Stimulated activated CD8-positive, alpha-beta memory T cell treated with anti-CD3 and anti-CD28 coated beads, Interleukin-12 subunit alpha, Interleukin-12 subunit beta, amount 100 ng/mL, for 1 hour (primary cell): ENCODE data around the gene CLUH.
"Not testable (repeated sequence)": the region's sequence is repeated elsewhere in the genome, so short reads cannot be mapped to it uniquely, and the experiment has no call there.

Experiments
- DNase-seq: peaks from one replicate; pipeline ENCODE4 v3.0.0-alpha.2; 2020; ENCODE audit warnings: low read depth

Gene CLUH

DNA sequence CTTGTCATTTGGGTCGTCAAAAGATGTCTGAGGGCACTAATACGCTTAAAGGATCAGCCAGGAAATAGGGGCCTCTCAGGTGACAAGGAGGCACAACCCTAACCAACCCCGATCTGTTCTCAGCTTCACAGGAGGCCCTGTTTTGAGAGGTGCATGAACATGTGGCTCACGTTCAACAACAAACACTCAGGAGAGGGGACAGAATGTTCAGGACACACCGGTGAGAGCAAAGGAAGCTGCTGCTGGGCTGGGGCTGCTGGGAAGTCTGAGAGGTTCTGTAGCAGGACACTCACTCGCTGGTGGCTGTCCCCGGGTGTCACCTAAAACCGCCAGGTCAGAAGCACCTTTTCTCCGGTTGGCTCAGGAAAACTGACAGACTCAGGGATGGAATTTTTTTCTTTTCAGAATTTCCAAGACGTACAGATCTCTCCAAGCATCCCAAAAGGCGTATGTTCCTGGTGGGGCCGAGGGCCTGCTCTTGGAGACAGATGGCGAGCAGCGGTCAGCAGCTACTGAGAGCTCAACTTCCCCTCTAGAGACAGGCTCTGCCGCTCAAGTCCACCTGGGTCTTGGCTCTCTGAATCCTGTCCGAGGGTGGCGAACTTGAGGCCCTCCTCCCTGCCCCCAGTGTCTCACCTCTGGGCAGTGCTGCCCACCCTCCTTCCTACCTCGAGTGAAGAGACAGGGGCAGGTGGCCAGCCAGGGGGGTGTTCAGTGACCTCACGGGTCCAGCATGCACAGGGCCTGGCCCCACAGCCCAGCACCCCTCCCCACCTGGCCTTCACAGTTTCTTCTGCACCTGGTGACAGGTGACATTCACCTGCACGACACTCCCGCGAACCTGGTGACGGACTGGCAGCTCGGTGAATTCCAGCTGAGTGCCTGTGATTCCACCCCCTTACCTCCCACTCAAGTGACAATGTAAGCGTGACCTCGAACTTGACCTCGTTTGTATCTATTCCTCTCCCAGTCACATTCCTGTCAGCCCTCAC, 22.9 kb downstream of the CLUH start:
- DNase-seq: no peak

DNA sequence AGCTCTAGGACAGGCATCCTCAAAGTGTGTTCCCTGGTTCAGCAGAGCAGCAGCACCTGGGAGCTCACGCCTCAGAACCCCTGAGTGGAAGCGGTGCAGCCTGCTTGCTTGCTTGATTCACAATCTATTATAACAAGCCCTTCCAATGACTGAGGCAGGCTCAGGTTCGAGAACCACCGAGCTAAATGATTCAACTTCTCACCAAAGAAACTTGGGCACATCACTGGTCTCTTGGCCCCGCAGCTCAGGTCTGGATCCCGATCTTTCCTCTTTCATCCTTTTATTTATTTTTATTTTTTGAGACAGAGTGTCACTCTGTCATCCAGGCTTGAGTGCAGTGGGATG, 24.5 kb downstream of the CLUH start:
- no peak for DNase-seq

- DNase-seq: no peak
These were observed 25.9 kb downstream of the CLUH start for GRCh38 chr17:2685696-2686095.

DNA sequence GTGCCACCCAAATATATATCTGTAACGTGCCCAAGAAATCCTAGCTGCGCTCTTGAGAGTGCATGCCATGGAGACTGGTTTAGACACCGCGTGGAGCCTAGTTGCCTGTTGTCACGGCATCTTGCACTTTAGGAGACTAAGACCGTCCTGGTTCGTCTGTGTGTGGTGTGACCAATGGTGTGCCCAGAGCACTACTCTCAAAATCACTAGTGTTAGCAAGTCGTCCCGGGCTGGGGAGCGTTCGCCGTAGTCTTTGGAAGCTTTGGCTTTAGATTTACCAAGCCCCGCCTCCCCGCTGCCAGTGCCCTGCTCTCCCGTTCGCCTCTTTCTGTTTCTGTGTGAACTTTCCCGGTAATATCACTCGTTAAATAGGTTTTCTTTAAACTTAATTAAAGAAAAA, 27.0 kb downstream of the CLUH start:
- no peak for DNase-seq

GRCh38 chr17:2683912-2684311, 27.7 kb downstream of the CLUH start:
- no peak for DNase-seq

GRCh38 chr17:2682176-2682938, 29.2 kb downstream of the CLUH start:
- no peak for DNase-seq

GRCh38 chr17:2681650-2682049, 29.9 kb downstream of the CLUH start:
- DNase-seq: no peak

GRCh38 chr17:2680961-2681360, 30.6 kb downstream of the CLUH start:
- no peak for DNase-seq

DNA sequence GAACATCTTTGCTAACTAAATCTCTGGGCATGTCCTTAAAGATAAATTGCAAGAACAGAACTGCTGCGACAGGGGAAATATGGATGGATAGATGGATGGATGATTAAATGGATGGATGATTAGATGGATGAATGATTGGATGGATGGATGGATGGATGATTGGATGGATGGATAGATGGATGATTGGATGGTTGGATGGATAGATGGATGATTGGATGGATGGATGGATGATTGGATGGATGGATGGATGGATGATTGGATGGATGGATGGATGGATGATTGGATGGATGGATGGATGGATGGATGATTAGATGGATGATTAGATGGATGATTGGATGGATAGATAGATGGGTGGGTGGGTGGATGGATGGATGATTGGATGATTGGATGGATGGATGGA, 32.3 kb downstream of the CLUH start:
- not testable (repeated sequence) for DNase-seq

- DNase-seq: no peak
These were observed 39.5 kb downstream of the CLUH start for GRCh38 chr17:2672026-2672425.

GRCh38 chr17:2660410-2660809, 51.2 kb downstream of the CLUH start:
- DNase-seq: not testable (repeated sequence)

DNA sequence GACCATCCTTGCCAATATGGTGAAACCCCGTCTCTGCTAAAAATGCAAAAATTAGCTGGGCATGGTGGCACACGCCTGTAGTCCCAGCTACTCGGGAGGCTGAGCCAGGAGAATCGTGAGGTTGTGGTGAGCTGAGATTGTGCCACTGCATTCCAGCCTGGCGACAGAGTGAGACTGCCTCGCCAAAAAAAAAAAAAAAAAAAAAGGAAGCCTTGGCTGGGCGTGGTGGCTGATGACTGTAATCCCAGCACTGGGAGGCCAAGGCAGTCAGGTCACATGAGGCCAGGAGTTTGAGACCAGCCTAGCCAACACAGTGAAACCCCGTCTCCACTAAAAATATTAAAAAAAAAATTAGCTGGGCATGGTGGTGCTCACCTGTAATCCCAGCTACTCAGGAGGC, 52.2 kb downstream of the CLUH start:
- DNase-seq: not testable (repeated sequence)

DNA sequence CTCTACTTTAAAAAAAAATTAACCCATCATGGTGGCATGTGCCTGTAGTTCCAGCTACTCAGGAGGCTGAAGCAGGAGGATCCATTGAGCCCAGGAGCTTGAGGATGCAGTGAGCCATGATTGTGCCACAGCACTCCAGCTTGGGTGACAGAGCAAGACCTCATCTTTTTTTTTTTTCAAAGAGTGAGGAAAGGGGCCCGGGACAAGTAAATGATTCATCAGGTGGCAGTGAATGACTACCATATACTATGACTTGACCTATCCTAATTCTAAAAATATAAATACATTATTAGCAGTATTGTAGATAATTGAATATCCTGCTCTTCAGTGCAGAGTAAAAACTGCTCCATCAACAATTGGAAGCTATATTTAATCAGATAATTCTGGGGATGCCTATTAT, 55.3 kb downstream of the CLUH start:
- DNase-seq: no peak

DNA sequence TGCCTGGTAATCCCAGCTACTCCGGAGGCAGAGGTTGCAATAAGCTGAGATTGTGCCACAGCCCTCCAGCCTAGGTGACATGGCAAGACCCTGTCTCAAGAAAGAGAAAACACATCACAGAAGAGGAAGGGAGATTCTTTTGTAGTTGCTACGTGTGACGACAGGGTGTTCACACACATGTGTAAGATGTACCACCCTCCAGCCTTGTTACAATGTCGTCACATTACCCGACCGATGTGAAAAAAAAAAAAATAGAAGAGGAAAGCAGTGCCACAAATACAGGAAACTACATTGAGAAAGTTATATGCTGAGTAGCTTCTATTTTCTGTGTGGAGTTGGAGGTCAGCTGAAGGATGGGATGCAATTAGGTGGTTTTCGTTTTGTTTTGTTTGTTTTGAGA, 56.0 kb downstream of the CLUH start:
- DNase-seq: no peak

DNA sequence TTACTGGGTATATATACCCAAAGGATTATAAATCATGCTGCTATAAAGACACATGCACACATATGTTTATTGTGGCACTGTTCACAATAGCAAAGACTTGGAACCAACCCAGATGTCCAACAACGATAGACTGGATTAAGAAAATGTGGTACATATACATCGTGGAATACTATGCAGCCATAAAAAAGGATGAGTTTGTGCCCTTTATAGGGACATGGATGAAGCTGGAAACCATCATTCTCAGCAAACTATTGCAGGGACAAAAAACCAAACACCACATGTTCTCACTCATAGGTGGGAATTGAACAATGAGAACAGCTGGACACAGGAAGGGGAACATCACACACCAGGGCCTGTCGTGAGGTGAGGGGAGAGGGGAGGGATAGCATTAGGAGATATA, 58.7 kb downstream of the CLUH start:
- not testable (repeated sequence) for DNase-seq

DNA sequence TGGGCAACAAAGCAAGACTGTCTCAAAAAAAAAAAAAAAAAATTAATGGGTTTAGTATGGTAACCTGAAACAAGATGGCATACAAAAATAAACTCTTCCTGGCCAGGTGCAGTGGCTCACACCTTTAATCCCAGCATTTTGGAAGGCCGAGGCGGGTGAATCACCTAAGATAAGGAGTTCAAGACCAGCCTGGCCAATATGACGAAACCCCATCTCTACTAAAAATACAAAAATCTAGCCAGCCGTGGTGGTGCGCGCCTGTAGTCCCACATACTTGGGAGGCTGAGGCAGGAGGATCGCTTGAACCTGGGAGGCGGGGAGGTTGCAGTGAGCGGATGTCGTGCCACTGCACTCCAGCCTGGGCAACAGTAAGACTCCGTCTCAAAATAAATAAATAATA, 62.4 kb downstream of the CLUH start:
- no peak for DNase-seq

- no peak for DNase-seq
These were observed 63.6 kb downstream of the CLUH start for GRCh38 chr17:2647957-2648356.

- DNase-seq: no peak
These were observed 66.6 kb downstream of the CLUH start for GRCh38 chr17:2644971-2645370.
